Pancreas (tissue), 10 donors: ENCODE measurements around the gene ITPKB. TPM values are rescaled to one million over a fixed set of nuclear protein-coding genes. Genes with fewer than 3 reads are reported as not detected.
A peak's percentile ranks its signal among the peaks of the same experiment; 100 is the strongest.

Experiments used
- ATAC-seq, 4 donors: fragments of 200-7000 bp; cut with Tn5 transposase; one replicate each; pipeline versions ENCODE4 v1.8.0 to v1.9.1; 2020; ENCODE audit warnings: mild to moderate bottlenecking in 4 of 4, moderate library complexity in 4 of 4
- DNase-seq, 6 donors: peaks; one replicate each; pipeline ENCODE4 v3.0.0-alpha.2; 2020
- FAIRE-seq: peaks from 2 replicates; lab custom pipeline; 2012; peaks lifted over from hg19 to GRCh38; lab: Jason Lieb, UNC
- H3K27ac ChIP-seq, 4 donors: fragments of 200-600 bp; sonication (generic); 1 replicate in 3 of 4; 2 replicates in 1 of 4; pipeline versions ENCODE4 v1.5.0 to v1.8.0; 2020
- H3K27me3 ChIP-seq, 4 donors: fragments of 200-600 bp; one replicate each; pipeline ENCODE4 v1.8.0; 2021
- H3K36me3 ChIP-seq, 3 donors: fragments of 200-600 bp; sonication (generic) in 1 of 3; one replicate each; pipeline versions ENCODE4 v1.5.0 to v1.8.0; 2020 to 2021
- H3K4me1 ChIP-seq, 3 donors: fragments of 200-600 bp; one replicate each; pipeline ENCODE4 v1.8.0; 2021
- H3K4me3 ChIP-seq, 4 donors: fragments of 200-600 bp; sonication (generic) in 2 of 4; one replicate each; pipeline versions ENCODE4 v1.5.0 to v1.8.0; 2020 to 2021
- H3K9me3 ChIP-seq, 4 donors: fragments of 200-600 bp; one replicate each; pipeline ENCODE4 v1.8.0; 2021
- CTCF ChIP-seq, 4 donors: fragments of 200-600 bp; sonication (generic) in 3 of 4; IDR thresholded peaks; one replicate each; pipeline versions ENCODE4 v1.5.0 to v1.8.0; 2021; ENCODE audit warnings: antibody characterized with exemption in 4 of 4
- WGBS, 2 donors: extraction: QIAGEN DNeasy Blood & Tissue Kit; methylation state at CpG; one replicate each; pipeline ENCODE4 v1.1.7; 2013; 5-methylcytosine and 5-hydroxymethylcytosine counted together
- intact Hi-C, 3 donors: fragments of 100-400 bp; cut with DNase I; formaldehyde crosslinking; loops; one replicate each; pipeline versions ENCODE4 v1.11.1 to v1.14.2; 2022
- polyA plus RNA-seq, 2 donors: library from polyadenylated mRNA; stranded (reverse); fragments of 200-250 nt; gene quantifications; one replicate each; pipeline ENCODE4 v1.2.3, GENCODE V29; 2013
- total RNA-seq, 6 donors: library from RNA; stranded (reverse); fragmentation: NEBNext Ultra II Directional in 4 of 6; extraction: Animal tissue kit (Norgen Biotek cat#: 25700) in 4 of 6; gene quantifications; one replicate each; pipeline versions ENCODE4 v1.2.1 to v1.2.4, GENCODE V29; 2021 to 2023
- donor health status: healthy with polysubstance abuse.
- donor health status: DM: no; HTN: no; CAD: no; lungs with moderate emphysema.
- donor health status: DM: no; HTN: no; CAD: no.
- donor health status: control.
- donor health status: control.
- donor health status: Bipolar disorder and iron deficiency.
- donor health status: DM: yes; HTN: yes; CAD: no.
- donor health status: DM: no; HTN: no; CAD: no.
- donor health status: DM: no; HTN: no; CAD: no.
- donor health status: DM: yes; HTN: yes; CAD: no.

Gene ITPKB
- total and polyA plus RNA-seq, 8 donors = 3.8 to 13.9 (median 5.5) TPM

DNA sequence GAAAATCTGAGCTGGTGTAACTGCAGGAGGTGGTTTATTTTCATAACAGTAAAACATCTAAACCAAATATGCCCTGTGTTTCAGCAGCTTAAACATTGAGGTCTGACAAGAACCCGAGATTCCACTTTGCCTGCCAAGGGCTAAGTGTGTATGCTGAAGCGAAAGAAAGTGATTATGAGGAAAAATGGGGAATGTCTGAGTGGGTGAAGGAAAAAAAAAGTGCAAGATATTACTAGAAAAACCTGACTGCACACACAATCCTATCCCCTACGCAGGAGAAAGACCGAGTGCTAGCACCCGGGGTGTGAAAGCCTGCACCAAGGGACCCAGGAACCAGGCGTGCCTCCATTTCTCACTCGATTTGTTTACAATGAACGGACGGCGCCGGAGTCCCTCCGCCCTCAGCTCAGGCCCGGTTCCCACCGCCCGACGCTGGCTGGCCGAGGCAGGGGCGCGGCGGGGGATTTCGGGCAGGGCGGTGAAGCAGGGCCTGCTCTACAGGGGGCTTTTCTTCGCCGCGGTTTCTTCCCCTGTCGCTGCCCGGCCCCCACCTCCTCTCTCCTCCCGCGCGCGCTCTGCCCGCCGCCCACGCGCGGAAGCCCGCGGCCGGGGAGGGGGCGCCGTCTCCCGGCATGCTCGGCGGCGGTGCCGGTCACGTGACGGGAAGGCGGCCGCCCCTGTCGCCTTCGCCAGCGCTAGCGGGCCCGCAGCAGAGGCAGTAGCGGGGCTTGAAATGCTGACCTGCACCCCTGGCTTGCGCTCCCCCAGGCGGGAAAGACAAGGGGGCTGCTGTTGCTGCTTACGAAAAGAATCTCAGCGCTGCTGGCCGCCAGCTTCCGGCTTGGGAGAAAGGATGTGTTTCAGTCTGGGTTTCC lies 35.9 kb downstream of the ITPKB start:
- Histone ChIP-seq H3K4me3 (peak overlapping the region; percentile 58 to 84 (median 74)), H3K9me3 (no peaks in the 10 kb centered on the region), H3K36me3 (no peaks in the 10 kb centered on the region), H3K27me3 (no peaks in the 10 kb centered on the region), H3K27ac (peak overlapping the region; percentile 92 to 99 (median 96)), H3K4me1 (peaks cover 0 to 9% (median 8%) of the 10 kb centered on the region in 3 donors)
- intact Hi-C loops = no loop called here
- peak; percentile 94 to 96 (median 95) for ATAC-seq
- no peak for FAIRE-seq
- peak; percentile 60 to 91 (median 76) for DNase-seq
- 0 to 1% methylated on average over 46 to 62 of the region's 62 CpGs for WGBS, 2 donors
- no peak for TF ChIP-seq CTCF (IDR thresholded peaks at IDR 0.05)

DNA sequence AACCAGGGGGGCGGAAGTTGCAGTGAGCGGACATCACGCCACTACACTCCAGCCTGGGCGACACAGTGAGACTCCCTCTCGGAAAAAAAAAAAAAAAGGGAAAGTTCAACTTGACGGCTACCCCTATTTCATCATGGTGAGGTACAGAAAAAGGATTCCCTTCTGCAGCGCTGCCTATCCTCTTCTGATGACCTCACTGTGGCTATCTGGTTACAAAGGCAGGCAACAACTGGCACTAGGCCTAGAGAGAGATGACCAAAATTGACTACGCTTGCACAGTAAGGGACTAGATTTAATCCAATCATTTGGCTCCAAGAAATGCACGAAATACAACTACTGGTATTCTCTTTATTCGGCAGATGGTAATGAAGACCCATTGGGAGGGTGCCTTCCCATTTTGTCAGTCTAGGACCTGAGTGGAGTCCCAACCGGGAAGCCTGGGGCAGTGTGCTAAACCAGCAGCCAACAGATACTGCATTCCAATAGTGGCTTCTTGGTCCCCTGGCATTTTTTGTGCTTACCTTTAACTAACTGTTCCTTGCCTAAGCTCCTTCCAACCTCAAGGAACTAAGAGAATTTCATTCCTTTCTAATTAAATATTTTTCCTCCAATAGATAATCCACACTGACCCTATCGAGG lies 36.6 kb downstream of the ITPKB start:
- ATAC-seq = peak in 3 of 4 donors; percentile 17 to 68 (median 33)
- Histone ChIP-seq H3K9me3 (no peaks in the 10 kb centered on the region), H3K4me1 (peaks cover 0 to 9% (median 8%) of the 10 kb centered on the region in 3 donors), H3K27me3 (no peaks in the 10 kb centered on the region), H3K4me3 (peak overlapping the region; percentile 58 to 84 (median 74)), H3K36me3 (no peaks in the 10 kb centered on the region), H3K27ac (peak overlapping the region; percentile 92 to 99 (median 96))
- FAIRE-seq = no peak
- intact Hi-C loops = no loop called here
- no peak for TF ChIP-seq CTCF (IDR thresholded peaks at IDR 0.05)
- no peak for DNase-seq
- 73 to 75% methylated on average over 12 of the region's 12 CpGs for WGBS, 2 donors

DNA sequence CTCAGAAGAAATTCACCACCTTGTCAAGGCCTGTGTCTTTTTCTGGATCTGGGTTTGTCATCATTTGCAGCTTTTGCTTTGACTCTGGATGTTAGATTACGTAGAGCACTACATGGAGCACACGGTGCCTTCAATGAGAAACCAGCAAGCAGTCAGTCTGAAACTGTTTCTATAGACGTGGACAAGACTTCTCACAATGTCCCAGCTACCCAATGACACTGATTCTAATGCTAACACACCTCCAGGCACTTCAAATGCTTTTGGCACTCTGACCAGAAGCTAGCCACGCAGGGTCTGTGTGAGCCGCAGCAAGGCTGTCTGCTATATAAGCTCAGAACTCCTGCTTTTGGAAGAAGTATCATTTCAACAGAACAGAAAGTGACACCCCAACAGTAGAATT lies 38.2 kb downstream of the ITPKB start:
- no peak overlapping the region for H3K27ac ChIP-seq
- WGBS, 2 donors = 91 to 97% methylated on average over 5 of the region's 5 CpGs
- H3K36me3 ChIP-seq = no peaks in the 10 kb centered on the region
- no peak for TF ChIP-seq CTCF (IDR thresholded peaks at IDR 0.05)
- no peak overlapping the region for H3K4me3 ChIP-seq
- no peaks in the 10 kb centered on the region for H3K27me3 ChIP-seq
- H3K9me3 ChIP-seq = no peaks in the 10 kb centered on the region
- no peak for FAIRE-seq
- ATAC-seq = no peak
- intact Hi-C loops = no loop called here
- peaks cover 0 to 9% (median 8%) of the 10 kb centered on the region in 3 donors for H3K4me1 ChIP-seq
- DNase-seq = no peak

DNA sequence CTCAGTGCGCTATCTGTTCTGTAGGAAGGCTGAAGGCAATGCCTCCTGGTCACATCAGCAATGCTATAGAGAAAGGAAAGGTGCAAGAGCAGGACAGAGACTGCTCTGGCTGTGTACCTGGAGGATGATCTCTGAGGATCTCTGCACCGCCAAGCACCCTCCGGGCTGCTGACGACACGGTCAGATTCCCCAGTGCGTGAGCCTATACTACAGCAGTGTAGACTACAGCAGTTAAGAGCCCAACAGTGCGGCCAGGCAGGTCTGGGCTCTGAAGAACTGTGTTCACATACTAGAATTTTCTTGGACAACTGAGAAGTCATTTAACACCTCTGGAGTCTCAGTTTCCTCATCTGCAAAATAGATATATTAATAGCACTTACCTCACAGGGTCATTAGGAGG lies 39.9 kb downstream of the ITPKB start:
- Histone ChIP-seq H3K4me1 (peaks cover 0 to 9% (median 8%) of the 10 kb centered on the region in 3 donors), H3K4me3 (no peak overlapping the region), H3K36me3 (no peaks in the 10 kb centered on the region), H3K27me3 (no peaks in the 10 kb centered on the region), H3K27ac (no peak overlapping the region), H3K9me3 (no peaks in the 10 kb centered on the region)
- WGBS, 2 donors = 93 to 95% methylated on average over 7 of the region's 7 CpGs
- DNase-seq = no peak
- intact Hi-C loops = no loop called here
- ATAC-seq = no peak
- TF ChIP-seq CTCF (IDR thresholded peaks at IDR 0.05) = no peak
- FAIRE-seq = no peak
